Stomach (tissue), 9 donors: ENCODE data around the gene NTM. TPM values are rescaled to one million over a fixed set of nuclear protein-coding genes. Genes with fewer than 3 reads are reported as not detected.

ENCODE experiments used
- DNase-seq, 2 donors: peaks; one replicate each; pipeline versions ENCODE4 v3.0.0 to v3.0.0-alpha.2; 2013 to 2019
- H3K27ac ChIP-seq, 5 donors: fragments of 200-600 bp in 4 of 5; sonication (generic) in 4 of 5; one replicate each; pipeline ENCODE4 v1.5.1; 2013 to 2019; ENCODE audit warnings: mild to moderate bottlenecking in 1 of 5, moderate library complexity in 1 of 5
- H3K27me3 ChIP-seq, 3 donors: fragments of 200-600 bp; sonication (generic); one replicate each; pipeline ENCODE4 v1.5.1; 2017 to 2019; ENCODE audit warnings: mixed run types in 1 of 3
- H3K36me3 ChIP-seq, 4 donors: fragments of 200-600 bp; sonication (generic); 1 replicate in 3 of 4; 2 replicates in 1 of 4; pipeline ENCODE4 v1.5.1; 2016 to 2019
- H3K4me1 ChIP-seq, 4 donors: fragments of 200-600 bp; sonication (generic); one replicate each; pipeline ENCODE4 v1.5.1; 2016 to 2019
- H3K4me3 ChIP-seq, 4 donors: fragments of 200-600 bp; sonication (generic) in 3 of 4; one replicate each; pipeline ENCODE4 v1.5.1; 2016 to 2019; ENCODE audit warnings: mild to moderate bottlenecking in 1 of 4
- H3K9me3 ChIP-seq, 4 donors: fragments of 200-600 bp; sonication (generic); one replicate each; pipeline ENCODE4 v1.5.1; 2016 to 2019
- EP300 ChIP-seq: sonication (generic); formaldehyde crosslinking; IDR thresholded peaks from one replicate; pipeline ENCODE4 v1.6.1; 2017; ENCODE audit warnings: antibody characterized with exemption
- POLR2A ChIP-seq, 4 donors: fragments of 450-650 bp; IDR thresholded peaks; one replicate each; pipeline ENCODE4 v1.6.1; 2016; ENCODE audit warnings: antibody characterized with exemption in 4 of 4, control low read depth in 2 of 4, mild to moderate bottlenecking in 1 of 4, moderate library complexity in 1 of 4
- POLR2AphosphoS5 ChIP-seq, 3 donors: sonication (generic); formaldehyde crosslinking; IDR thresholded peaks; one replicate each; pipeline ENCODE4 v1.6.1; 2016; ENCODE audit warnings: antibody characterized with exemption in 3 of 3
- WGBS, 5 donors: extraction: QIAGEN DNeasy Blood & Tissue Kit in 3 of 5; methylation state at CpG; one replicate each; pipeline versions ENCODE4 v1.1.5 to v1.1.7; 2013 to 2018; 5-methylcytosine and 5-hydroxymethylcytosine counted together
- intact Hi-C: fragments of 100-400 bp; cut with DNase I; formaldehyde crosslinking; loops from one replicate; pipeline ENCODE4 v1.15.1; 2023; ENCODE audit warnings: low total_unique reads
- polyA plus RNA-seq, 3 donors: library from polyadenylated mRNA; stranded (reverse); fragments of 200-250 nt; gene quantifications; one replicate each; pipeline ENCODE4 v1.2.3, GENCODE V29; 2013
- total RNA-seq, 5 donors: library from RNA; depleted of rRNA; stranded (reverse); fragments of >200 nt; gene quantifications; one replicate each; pipeline versions ENCODE4 v1.1.0 to v1.2.3, GENCODE V29; 2014 to 2016
- TF ChIP-seq, protein P1 (sequence below), 7 experiments: fragments of 450-650 bp in 4 of 7; fragments of 200-600 bp in 3 of 7; sonication (generic) in 3 of 7; IDR thresholded peaks; one replicate each; pipeline ENCODE4 v1.5.1; 2016 to 2019; ENCODE audit warnings: antibody characterized with exemption in 7 of 7, control low read depth in 2 of 7, mild to moderate bottlenecking in 1 of 7
- donor health status: healthy with polysubstance abuse.
- donor health status: Bipolar disorder and iron deficiency.
- donor health status: healthy.

The NTM gene
- total and polyA plus RNA-seq, 8 donors, result 0.50 to 8.4 (median 1.3) TPM; not detected in 3

DNA sequence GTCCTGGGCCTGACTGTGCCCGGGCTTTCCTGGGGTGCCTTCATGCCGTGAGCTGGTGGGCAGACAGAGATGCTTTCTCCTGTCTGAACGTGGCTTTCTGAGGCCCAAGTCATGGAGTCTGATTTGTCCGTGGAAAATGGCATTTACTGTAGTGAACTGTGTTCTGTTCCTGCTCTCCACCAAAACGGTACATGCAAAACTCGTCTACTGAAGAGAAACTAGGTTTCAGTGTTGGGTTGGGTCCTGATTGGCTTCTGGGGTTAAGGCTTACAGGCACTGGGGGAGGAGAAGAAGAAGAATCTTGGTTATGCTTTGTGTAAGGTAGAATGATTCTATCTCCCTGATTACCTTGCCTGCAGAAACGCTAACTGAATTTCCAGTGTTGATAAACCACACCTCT, 541.7 kb downstream of the NTM start:
- intact Hi-C loops, result no loop called here
- 59 to 77% (median 72%) methylated on average over 6 to 7 of the region's 7 CpGs for WGBS, 5 donors
- H3K4me3 ChIP-seq, result no peak overlapping the region

DNA sequence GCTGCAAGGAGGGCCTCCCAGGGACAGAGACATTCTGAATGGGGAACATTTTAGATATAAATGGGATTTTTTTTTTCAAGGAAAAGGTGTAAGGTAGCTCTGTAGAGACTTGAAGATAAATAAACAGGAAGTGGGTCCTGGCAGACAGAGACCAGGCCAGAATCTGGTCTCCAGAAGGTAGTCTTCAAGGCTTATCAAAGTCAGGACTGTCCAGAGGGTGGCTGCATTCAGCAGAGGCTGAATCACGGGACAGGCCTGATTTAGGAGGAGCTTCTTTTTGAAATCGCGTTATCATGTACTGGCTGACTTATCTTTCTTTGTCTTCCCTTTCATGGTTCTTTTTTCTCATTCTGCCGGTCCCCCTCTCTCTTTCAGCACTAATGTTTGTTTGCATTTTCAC, 542.9 kb downstream of the NTM start:
- Histone ChIP-seq H3K4me1 (peaks cover 0 to 11% (median 8%) of the 10 kb centered on the region in 4 donors), H3K27me3 (peaks cover 4 to 66% (median 25%) of the 10 kb centered on the region in 3 donors), H3K9me3 (no peaks in the 10 kb centered on the region), H3K4me3 (no peak overlapping the region), H3K27ac (no peak overlapping the region), H3K36me3 (no peaks in the 10 kb centered on the region)
- DNase-seq, result no peak
- intact Hi-C loops, result no loop called here
- 68 to 89% (median 79%) methylated on average over 4 of the region's 4 CpGs for WGBS, 5 donors
- TF ChIP-seq POLR2AphosphoS5 (IDR thresholded peaks at IDR 0.05), result no peak
- TF ChIP-seq POLR2A (IDR thresholded peaks at IDR 0.05), result no peak
- no peak for TF ChIP-seq EP300
- TF ChIP-seq, protein P1, sequence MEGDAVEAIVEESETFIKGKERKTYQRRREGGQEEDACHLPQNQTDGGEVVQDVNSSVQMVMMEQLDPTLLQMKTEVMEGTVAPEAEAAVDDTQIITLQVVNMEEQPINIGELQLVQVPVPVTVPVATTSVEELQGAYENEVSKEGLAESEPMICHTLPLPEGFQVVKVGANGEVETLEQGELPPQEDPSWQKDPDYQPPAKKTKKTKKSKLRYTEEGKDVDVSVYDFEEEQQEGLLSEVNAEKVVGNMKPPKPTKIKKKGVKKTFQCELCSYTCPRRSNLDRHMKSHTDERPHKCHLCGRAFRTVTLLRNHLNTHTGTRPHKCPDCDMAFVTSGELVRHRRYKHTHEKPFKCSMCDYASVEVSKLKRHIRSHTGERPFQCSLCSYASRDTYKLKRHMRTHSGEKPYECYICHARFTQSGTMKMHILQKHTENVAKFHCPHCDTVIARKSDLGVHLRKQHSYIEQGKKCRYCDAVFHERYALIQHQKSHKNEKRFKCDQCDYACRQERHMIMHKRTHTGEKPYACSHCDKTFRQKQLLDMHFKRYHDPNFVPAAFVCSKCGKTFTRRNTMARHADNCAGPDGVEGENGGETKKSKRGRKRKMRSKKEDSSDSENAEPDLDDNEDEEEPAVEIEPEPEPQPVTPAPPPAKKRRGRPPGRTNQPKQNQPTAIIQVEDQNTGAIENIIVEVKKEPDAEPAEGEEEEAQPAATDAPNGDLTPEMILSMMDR (IDR thresholded peaks at IDR 0.05), result no peak

More for the DNA sequence above, 541.7 kb downstream of the NTM start:
- no peak for DNase-seq
- peaks cover 4 to 74% (median 25%) of the 10 kb centered on the region in 3 donors for H3K27me3 ChIP-seq
- no peak overlapping the region for H3K27ac ChIP-seq
- no peaks in the 10 kb centered on the region for H3K36me3 ChIP-seq
- TF ChIP-seq, protein P1 (IDR thresholded peaks at IDR 0.05), result no peak
- TF ChIP-seq EP300 (no peak), POLR2A (IDR thresholded peaks at IDR 0.05) (no peak), POLR2AphosphoS5 (IDR thresholded peaks at IDR 0.05) (no peak)
- peaks cover 0 to 11% (median 8%) of the 10 kb centered on the region in 4 donors for H3K4me1 ChIP-seq
- no peaks in the 10 kb centered on the region for H3K9me3 ChIP-seq

DNA sequence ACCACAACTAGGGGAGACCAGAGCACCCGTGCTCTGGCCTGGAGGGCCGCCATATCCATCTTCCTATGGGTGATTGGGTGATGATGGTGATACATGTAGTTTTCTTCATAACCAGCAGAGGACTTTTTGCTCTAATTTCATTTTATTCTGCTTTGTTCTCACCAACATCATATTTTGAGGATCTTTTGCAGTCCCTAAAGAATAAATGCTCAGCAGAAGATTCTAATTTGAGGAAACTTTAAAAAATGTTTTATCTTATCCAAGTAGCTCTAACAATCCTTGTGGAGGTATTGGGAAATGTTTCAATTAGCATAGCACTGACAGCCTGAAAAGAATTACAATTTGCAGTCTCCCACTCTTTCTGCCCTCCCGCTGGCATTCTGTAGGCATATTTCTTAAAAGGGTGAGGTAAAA, 544.0 kb downstream of the NTM start:
- intact Hi-C loops, result no loop called here
- DNase-seq, result no peak

DNA sequence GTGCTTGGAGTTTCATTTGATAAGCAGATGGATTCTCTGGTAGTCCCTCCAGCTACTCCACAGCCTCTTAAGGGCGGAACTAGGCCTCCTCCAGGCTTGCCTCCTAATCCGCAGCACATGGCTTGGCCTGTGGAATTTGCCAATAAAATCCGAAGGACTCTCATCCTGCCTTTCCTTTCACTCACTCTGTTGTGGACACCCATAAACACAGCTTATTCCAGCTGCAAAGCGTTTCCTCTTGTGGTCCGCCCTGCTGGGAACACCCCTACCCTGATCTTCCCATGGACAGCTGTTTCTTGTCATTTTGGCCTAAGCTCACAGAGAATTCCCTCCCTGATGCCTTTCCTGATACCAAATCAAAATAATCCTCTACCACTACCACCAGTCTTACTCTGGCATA, 546.2 kb downstream of the NTM start:
- intact Hi-C loops, result no loop called here
- no peaks in the 10 kb centered on the region for H3K36me3 ChIP-seq
- WGBS, 5 donors, result 53 to 68% (median 64%) methylated on average over 5 of the region's 5 CpGs
- DNase-seq, result peak in 1 of 2 donors; percentile 45
- no peak for TF ChIP-seq POLR2A (IDR thresholded peaks at IDR 0.05)
- no peak for TF ChIP-seq POLR2AphosphoS5 (IDR thresholded peaks at IDR 0.05)
- H3K27ac ChIP-seq, result no peak overlapping the region
- H3K4me1 ChIP-seq, result no peaks in the 10 kb centered on the region
- H3K9me3 ChIP-seq, result no peaks in the 10 kb centered on the region
- H3K27me3 ChIP-seq, result peaks cover 0 to 32% (median 5%) of the 10 kb centered on the region in 3 donors
- H3K4me3 ChIP-seq, result no peak overlapping the region

More for the DNA sequence above, 544.0 kb downstream of the NTM start:
- H3K4me3 ChIP-seq, result no peak overlapping the region
- no peak overlapping the region for H3K27ac ChIP-seq
- 56 to 88% (median 65%) methylated on average over 3 of the region's 3 CpGs for WGBS, 5 donors
- TF ChIP-seq, protein P1 (IDR thresholded peaks at IDR 0.05), result no peak
- no peak for TF ChIP-seq EP300
- TF ChIP-seq POLR2A (IDR thresholded peaks at IDR 0.05), result no peak
- no peak for TF ChIP-seq POLR2AphosphoS5 (IDR thresholded peaks at IDR 0.05)
- H3K4me1 ChIP-seq, result peaks cover 0 to 11% (median 8%) of the 10 kb centered on the region in 4 donors
- no peaks in the 10 kb centered on the region for H3K9me3 ChIP-seq
- H3K36me3 ChIP-seq, result no peaks in the 10 kb centered on the region
- peaks cover 4 to 55% (median 24%) of the 10 kb centered on the region in 3 donors for H3K27me3 ChIP-seq

DNA sequence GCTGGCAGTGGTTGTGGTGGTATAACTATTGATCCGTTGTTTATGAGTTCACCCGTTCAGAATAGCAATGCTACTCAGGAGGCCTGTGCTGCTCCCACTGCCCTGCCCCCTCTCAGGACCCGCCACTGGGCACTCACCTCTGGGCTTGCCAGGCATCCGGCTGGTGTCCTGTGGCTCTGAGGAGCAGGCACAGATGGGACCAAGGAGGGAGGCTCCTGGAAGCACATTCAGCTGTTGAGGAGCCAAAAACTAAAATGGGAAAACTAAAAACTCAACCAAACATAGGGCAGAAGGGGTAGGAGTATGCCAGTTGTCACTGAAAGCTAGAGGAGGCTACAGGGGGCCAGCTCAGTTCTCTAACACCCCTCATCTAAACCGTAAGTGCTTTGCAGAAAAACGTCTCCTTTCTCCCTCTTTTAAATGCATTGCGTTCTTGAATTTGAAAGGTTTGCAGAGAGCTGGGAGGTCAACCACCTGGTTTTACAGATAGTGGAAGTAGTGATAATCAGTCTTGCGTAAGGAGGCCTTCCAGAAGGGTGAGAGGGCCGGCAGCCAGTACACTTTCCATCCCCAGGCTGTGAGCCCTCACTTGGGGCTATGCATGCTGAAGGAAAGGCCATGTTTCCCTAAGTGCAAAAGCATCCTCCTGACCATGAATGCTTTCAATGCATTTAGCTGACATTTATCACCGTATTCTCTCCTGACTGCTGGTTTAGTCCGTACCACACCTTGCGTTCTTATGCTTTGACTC, 547.4 kb downstream of the NTM start:
- Histone ChIP-seq H3K4me3 (no peak overlapping the region), H3K36me3 (no peaks in the 10 kb centered on the region), H3K27ac (no peak overlapping the region), H3K4me1 (no peaks in the 10 kb centered on the region), H3K9me3 (no peaks in the 10 kb centered on the region), H3K27me3 (peaks cover 0 to 21% (median 0%) of the 10 kb centered on the region in 3 donors)
- 54 to 68% (median 64%) methylated on average over 12 of the region's 12 CpGs for WGBS, 5 donors
- no peak for DNase-seq
- intact Hi-C loops, result no loop called here
- TF ChIP-seq, protein P1 (IDR thresholded peaks at IDR 0.05), result no peak
